GM12878 (cell line): ENCODE measurements around the gene VRK3. TPM values are rescaled to one million over a fixed set of nuclear protein-coding genes. Genes with fewer than 3 reads are reported as not detected.

Experiments used
- BCL11A ChIP-seq: IDR thresholded peaks from 2 replicates; pipeline ENCODE4 v1.6.1; 2011; ENCODE audit warnings: low read depth, low read length
- CEBPB ChIP-seq, 2 experiments: fragments of 150-350 bp in 1 of 2; IDR thresholded peaks; 2 replicates each; pipeline ENCODE4 v1.6.1; 2012 to 2014; ENCODE audit warnings: low read depth in 2 of 2, low read length in 2 of 2, borderline replicate concordance in 1 of 2, inconsistent platforms in 1 of 2
- CHD2 ChIP-seq: IDR thresholded peaks from 2 replicates; pipeline ENCODE4 v1.6.1; 2011; ENCODE audit warnings: low read depth, low read length, improper control_type of control experiment, borderline replicate concordance
- EGR1 ChIP-seq, 2 experiments: IDR thresholded peaks; 1 replicate in 1 of 2; 2 replicates in 1 of 2; pipeline ENCODE4 v1.6.1; 2011 to 2012; ENCODE audit warnings: low read depth in 2 of 2, low read length in 2 of 2, borderline replicate concordance in 1 of 2, mild to moderate bottlenecking in 1 of 2, moderate library complexity in 1 of 2
- HDGF ChIP-seq: fragments of 450-650 bp; IDR thresholded peaks from 2 replicates; pipeline ENCODE4 v1.6.1; 2016; ENCODE audit warnings: antibody characterized with exemption
- MXI1 ChIP-seq: fragments of 150-350 bp; IDR thresholded peaks from 2 replicates; pipeline ENCODE4 v1.6.1; 2011; ENCODE audit warnings: low read depth, mild to moderate bottlenecking, inconsistent platforms, low read length, improper control_type of control experiment
- MYC ChIP-seq: IDR thresholded peaks from 2 replicates; pipeline ENCODE4 v1.6.1; 2011; ENCODE audit warnings: mild to moderate bottlenecking, low read length, moderate library complexity, inconsistent platforms; ENCODE audit not compliant: insufficient read depth, insufficient replicate concordance, insufficient read length, severe bottlenecking
- NFYB ChIP-seq: IDR thresholded peaks from 2 replicates; pipeline ENCODE4 v1.6.1; 2011; ENCODE audit warnings: low read depth, mild to moderate bottlenecking, low read length, improper control_type of control experiment, moderate library complexity; ENCODE audit not compliant: insufficient read depth
- SMC3 ChIP-seq: IDR thresholded peaks from 2 replicates; pipeline ENCODE4 v1.6.1; 2011; ENCODE audit warnings: low read length, improper control_type of control experiment, borderline replicate concordance
- SUZ12 ChIP-seq: fragments of 200-600 bp; sonication (generic); IDR thresholded peaks from one replicate; pipeline ENCODE4 v1.6.1; 2018; ENCODE audit warnings: antibody characterized with exemption, mild to moderate bottlenecking; ENCODE audit not compliant: unreplicated experiment
- ZNF217 ChIP-seq: fragments of 450-650 bp; IDR thresholded peaks from 2 replicates; pipeline ENCODE4 v1.6.1; 2017; ENCODE audit warnings: antibody characterized with exemption, mild to moderate bottlenecking
- polyA plus RNA-seq, 11 experiments: library from polyadenylated mRNA; depleted of rRNA in 4 of 11; unstranded in 6 of 11; stranded (reverse) in 5 of 11; fragments of >200 nt; fragmentation: Nextera tagmentation in 4 of 11; fragmentation: Illumina TruSeq in 1 of 11; extraction: Ambion mirVana in 4 of 11; extraction: Trizol in 1 of 11; gene quantifications; 1 replicate in 1 of 11; 2 replicates in 10 of 11; pipeline versions ENCODE4 v1.2.1 to v1.2.3, GENCODE V29; 2011 to 2016; ENCODE audit warnings: inconsistent platforms in 2 of 11, missing spikeins in 2 of 11, low read depth in 1 of 11
- total RNA-seq, 4 experiments: library from RNA; depleted of rRNA in 3 of 4; stranded (reverse); fragments of >200 nt in 3 of 4; fragmentation: Illumina TruSeq in 1 of 4; extraction: Trizol in 1 of 4; gene quantifications; 2 replicates each; pipeline versions ENCODE4 v1.2.1 to v1.2.3, GENCODE V29; 2013 to 2021
- TF ChIP-seq, protein P1 (sequence below): fragments of 450-650 bp; IDR thresholded peaks from 2 replicates; pipeline ENCODE4 v1.6.1; 2017; ENCODE audit warnings: antibody characterized with exemption, mild to moderate bottlenecking, moderate library complexity
- TF ChIP-seq, protein P2 (sequence below): fragments of 450-650 bp; IDR thresholded peaks from 2 replicates; pipeline ENCODE4 v1.6.1; 2017; ENCODE audit warnings: mild to moderate bottlenecking, moderate library complexity
- TF ChIP-seq, protein P3 (sequence below): fragments of 450-650 bp; conservative IDR thresholded peaks from 2 replicates; pipeline ENCODE4 v1.6.1; 2017; ENCODE audit warnings: mild to moderate bottlenecking, moderate library complexity
- TF ChIP-seq, protein P4 (sequence below): IDR thresholded peaks from 2 replicates; pipeline ENCODE4 v1.6.1; 2012; ENCODE audit warnings: low read length, inconsistent platforms
- TF ChIP-seq, protein P5 (sequence below): IDR thresholded peaks from 2 replicates; pipeline ENCODE4 v1.6.1; 2011; ENCODE audit warnings: borderline replicate concordance, low read depth, mild to moderate bottlenecking, moderate library complexity, mixed read lengths, low read length; ENCODE audit not compliant: insufficient read depth; ENCODE audit errors: extremely low read length
- TF ChIP-seq, protein P6 (sequence below): IDR thresholded peaks from 2 replicates; pipeline ENCODE4 v1.6.1; 2012; ENCODE audit warnings: low read depth, low read length, improper control_type of control experiment

Gene VRK3
- total and polyA plus RNA-seq, 10 of the 15 experiments (the other 5 are each of a cell fraction or from before 2014, with no cell fraction given) = 17.3 to 61.9 (median 35.5) TPM

DNA sequence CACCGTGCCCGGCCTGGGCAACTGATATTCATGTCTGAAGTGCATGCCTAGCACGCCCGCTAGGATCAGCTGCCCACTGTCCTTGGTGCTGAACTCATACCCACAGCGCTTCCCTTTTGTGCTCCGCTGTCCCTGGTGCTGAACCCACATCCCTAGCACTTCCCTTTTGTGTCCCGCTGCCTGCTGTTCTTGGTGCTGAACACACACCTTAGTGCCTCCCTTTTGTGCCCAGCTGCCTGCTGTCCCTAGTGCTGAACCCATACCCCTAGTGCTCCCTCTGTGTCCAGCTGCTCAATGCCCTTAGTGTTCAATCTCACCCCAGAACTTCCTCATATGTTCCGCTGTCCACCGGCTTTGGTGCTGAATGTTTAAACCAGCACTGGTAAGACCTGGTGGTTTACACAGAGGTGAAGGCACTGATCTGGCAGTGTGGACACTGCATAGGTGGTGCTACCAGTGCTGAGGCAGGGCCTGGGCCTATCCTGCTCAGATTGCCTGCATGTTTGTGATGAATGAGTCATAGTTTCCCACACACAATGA, 37.9 kb downstream of the VRK3 start (continued):
- TF ChIP-seq, protein P1, sequence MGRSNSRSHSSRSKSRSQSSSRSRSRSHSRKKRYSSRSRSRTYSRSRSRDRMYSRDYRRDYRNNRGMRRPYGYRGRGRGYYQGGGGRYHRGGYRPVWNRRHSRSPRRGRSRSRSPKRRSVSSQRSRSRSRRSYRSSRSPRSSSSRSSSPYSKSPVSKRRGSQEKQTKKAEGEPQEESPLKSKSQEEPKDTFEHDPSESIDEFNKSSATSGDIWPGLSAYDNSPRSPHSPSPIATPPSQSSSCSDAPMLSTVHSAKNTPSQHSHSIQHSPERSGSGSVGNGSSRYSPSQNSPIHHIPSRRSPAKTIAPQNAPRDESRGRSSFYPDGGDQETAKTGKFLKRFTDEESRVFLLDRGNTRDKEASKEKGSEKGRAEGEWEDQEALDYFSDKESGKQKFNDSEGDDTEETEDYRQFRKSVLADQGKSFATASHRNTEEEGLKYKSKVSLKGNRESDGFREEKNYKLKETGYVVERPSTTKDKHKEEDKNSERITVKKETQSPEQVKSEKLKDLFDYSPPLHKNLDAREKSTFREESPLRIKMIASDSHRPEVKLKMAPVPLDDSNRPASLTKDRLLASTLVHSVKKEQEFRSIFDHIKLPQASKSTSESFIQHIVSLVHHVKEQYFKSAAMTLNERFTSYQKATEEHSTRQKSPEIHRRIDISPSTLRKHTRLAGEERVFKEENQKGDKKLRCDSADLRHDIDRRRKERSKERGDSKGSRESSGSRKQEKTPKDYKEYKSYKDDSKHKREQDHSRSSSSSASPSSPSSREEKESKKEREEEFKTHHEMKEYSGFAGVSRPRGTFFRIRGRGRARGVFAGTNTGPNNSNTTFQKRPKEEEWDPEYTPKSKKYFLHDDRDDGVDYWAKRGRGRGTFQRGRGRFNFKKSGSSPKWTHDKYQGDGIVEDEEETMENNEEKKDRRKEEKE = no peak
- TF ChIP-seq HDGF = peak; percentile 86; the same call in 1 of the 2 replicates
- TF ChIP-seq ZNF217 = no peak
- TF ChIP-seq, protein P2, sequence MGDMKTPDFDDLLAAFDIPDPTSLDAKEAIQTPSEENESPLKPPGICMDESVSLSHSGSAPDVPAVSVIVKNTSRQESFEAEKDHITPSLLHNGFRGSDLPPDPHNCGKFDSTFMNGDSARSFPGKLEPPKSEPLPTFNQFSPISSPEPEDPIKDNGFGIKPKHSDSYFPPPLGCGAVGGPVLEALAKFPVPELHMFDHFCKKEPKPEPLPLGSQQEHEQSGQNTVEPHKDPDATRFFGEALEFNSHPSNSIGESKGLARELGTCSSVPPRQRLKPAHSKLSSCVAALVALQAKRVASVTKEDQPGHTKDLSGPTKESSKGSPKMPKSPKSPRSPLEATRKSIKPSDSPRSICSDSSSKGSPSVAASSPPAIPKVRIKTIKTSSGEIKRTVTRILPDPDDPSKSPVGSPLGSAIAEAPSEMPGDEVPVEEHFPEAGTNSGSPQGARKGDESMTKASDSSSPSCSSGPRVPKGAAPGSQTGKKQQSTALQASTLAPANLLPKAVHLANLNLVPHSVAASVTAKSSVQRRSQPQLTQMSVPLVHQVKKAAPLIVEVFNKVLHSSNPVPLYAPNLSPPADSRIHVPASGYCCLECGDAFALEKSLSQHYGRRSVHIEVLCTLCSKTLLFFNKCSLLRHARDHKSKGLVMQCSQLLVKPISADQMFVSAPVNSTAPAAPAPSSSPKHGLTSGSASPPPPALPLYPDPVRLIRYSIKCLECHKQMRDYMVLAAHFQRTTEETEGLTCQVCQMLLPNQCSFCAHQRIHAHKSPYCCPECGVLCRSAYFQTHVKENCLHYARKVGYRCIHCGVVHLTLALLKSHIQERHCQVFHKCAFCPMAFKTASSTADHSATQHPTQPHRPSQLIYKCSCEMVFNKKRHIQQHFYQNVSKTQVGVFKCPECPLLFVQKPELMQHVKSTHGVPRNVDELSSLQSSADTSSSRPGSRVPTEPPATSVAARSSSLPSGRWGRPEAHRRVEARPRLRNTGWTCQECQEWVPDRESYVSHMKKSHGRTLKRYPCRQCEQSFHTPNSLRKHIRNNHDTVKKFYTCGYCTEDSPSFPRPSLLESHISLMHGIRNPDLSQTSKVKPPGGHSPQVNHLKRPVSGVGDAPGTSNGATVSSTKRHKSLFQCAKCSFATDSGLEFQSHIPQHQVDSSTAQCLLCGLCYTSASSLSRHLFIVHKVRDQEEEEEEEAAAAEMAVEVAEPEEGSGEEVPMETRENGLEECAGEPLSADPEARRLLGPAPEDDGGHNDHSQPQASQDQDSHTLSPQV = no peak
- no peak for TF ChIP-seq CEBPB (IDR thresholded peaks at IDR 0.05; ENCODE audit: borderline replicate concordance in 1 of 2, low read depth in 2 of 2, low read length in 2 of 2)
- TF ChIP-seq BCL11A = peak; percentile 27; the same call in 1 of the 2 replicates
- peak in 1 of 2 experiments; percentile 24; a peak in 1 of 3 replicates for TF ChIP-seq EGR1 (IDR thresholded peaks at IDR 0.05; ENCODE audit: borderline replicate concordance in 1 of 2, low read depth in 2 of 2, low read length in 2 of 2)
- TF ChIP-seq MYC = no peak
- peak; percentile 22; the same call in 1 of the 2 replicates for TF ChIP-seq SMC3
- TF ChIP-seq, protein P3, sequence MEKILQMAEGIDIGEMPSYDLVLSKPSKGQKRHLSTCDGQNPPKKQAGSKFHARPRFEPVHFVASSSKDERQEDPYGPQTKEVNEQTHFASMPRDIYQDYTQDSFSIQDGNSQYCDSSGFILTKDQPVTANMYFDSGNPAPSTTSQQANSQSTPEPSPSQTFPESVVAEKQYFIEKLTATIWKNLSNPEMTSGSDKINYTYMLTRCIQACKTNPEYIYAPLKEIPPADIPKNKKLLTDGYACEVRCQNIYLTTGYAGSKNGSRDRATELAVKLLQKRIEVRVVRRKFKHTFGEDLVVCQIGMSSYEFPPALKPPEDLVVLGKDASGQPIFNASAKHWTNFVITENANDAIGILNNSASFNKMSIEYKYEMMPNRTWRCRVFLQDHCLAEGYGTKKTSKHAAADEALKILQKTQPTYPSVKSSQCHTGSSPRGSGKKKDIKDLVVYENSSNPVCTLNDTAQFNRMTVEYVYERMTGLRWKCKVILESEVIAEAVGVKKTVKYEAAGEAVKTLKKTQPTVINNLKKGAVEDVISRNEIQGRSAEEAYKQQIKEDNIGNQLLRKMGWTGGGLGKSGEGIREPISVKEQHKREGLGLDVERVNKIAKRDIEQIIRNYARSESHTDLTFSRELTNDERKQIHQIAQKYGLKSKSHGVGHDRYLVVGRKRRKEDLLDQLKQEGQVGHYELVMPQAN = peak; percentile 100
- TF ChIP-seq SUZ12 = no peak
- TF ChIP-seq MXI1 = peak; percentile 99
- no peak for TF ChIP-seq NFYB
- TF ChIP-seq, protein P4, sequence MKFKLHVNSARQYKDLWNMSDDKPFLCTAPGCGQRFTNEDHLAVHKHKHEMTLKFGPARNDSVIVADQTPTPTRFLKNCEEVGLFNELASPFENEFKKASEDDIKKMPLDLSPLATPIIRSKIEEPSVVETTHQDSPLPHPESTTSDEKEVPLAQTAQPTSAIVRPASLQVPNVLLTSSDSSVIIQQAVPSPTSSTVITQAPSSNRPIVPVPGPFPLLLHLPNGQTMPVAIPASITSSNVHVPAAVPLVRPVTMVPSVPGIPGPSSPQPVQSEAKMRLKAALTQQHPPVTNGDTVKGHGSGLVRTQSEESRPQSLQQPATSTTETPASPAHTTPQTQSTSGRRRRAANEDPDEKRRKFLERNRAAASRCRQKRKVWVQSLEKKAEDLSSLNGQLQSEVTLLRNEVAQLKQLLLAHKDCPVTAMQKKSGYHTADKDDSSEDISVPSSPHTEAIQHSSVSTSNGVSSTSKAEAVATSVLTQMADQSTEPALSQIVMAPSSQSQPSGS = no peak; the same call in 1 of the 2 replicates
- TF ChIP-seq CHD2 = no peak
- TF ChIP-seq, protein P5, sequence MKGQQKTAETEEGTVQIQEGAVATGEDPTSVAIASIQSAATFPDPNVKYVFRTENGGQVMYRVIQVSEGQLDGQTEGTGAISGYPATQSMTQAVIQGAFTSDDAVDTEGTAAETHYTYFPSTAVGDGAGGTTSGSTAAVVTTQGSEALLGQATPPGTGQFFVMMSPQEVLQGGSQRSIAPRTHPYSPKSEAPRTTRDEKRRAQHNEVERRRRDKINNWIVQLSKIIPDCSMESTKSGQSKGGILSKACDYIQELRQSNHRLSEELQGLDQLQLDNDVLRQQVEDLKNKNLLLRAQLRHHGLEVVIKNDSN = no peak
- TF ChIP-seq, protein P6, sequence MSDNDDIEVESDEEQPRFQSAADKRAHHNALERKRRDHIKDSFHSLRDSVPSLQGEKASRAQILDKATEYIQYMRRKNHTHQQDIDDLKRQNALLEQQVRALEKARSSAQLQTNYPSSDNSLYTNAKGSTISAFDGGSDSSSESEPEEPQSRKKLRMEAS = peak; percentile 84
